GM19239 (cell line): Measurements from ENCODE around the gene SBNO2.

ENCODE experiments used
- DNase-seq: peaks from one replicate; pipeline ENCODE4 v3.0.0; 2011; ENCODE audit warnings: low spot score; ENCODE audit not compliant: insufficient read length
- FAIRE-seq: peaks from 2 replicates; lab custom pipeline; 2011; peaks lifted over from hg19 to GRCh38; lab: Jason Lieb, UNC

Gene SBNO2

GRCh38 chr19:1097810-1098176, 76.3 kb downstream of the SBNO2 start:
- DNase-seq (no peak), FAIRE-seq (no peak)

- FAIRE-seq (peak; percentile 99), DNase-seq (peak; percentile 98)
Measured at GRCh38 chr19:1094978-1095701, 78.9 kb downstream of the SBNO2 start, which contains the start of gene POLR2E. Gene POLR2E (minus strand): TSS chr19:1095375. CDS start chr19:1095315, 60 bp downstream.

GRCh38 chr19:1094655-1094977, 79.5 kb downstream of the SBNO2 start:
- no peak for FAIRE-seq

GRCh38 chr19:1093811-1094553, 80.1 kb downstream of the SBNO2 start:
- FAIRE-seq (no peak), DNase-seq (no peak)

More at GRCh38 chr19:1094655-1094977, 79.5 kb downstream of the SBNO2 start:
- DNase-seq, result no peak

- FAIRE-seq (no peak), DNase-seq (no peak)
Measured at GRCh38 chr19:1093330-1093729, 80.7 kb downstream of the SBNO2 start.

- FAIRE-seq (no peak), DNase-seq (no peak)
Measured at GRCh38 chr19:1091544-1092175, 82.4 kb downstream of the SBNO2 start.

- DNase-seq (no peak), FAIRE-seq (no peak)
Measured at GRCh38 chr19:1090731-1091543, 83.1 kb downstream of the SBNO2 start.

GRCh38 chr19:1089891-1090290, 84.2 kb downstream of the SBNO2 start:
- DNase-seq (no peak), FAIRE-seq (no peak)

DNA sequence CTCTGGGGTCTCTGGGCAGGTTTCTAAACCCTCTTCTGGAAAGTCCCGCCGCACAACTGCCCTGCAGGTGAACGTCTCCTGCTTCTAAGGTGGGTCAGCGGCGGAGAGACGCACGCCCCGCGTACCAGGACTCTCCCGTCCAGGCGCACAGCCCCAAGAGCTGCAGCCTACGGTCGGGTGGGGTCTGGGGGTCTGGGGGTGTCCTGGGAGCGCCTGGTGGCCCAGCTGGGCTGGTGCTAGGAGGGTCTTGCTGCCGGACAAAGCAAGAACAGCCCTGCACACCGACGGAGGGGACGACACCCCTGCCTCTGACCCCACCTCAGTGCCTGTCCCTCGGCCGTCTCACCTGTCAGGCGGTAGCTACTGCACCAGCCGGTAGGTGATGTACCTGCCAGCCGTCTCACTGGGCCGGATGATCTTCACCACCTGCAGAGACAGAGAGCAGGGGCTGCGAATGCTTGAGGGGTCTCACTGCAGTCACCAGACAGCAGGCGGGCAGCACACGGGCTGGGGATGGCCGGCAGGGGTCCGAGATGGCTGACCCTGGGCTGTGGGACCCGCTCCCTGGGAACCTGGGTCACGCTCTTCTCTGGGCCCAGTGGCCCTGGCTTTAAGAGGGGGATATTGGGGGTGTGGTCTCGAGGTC, 84.8 kb downstream of the SBNO2 start:
- no peak for FAIRE-seq
- DNase-seq, result no peak

DNA sequence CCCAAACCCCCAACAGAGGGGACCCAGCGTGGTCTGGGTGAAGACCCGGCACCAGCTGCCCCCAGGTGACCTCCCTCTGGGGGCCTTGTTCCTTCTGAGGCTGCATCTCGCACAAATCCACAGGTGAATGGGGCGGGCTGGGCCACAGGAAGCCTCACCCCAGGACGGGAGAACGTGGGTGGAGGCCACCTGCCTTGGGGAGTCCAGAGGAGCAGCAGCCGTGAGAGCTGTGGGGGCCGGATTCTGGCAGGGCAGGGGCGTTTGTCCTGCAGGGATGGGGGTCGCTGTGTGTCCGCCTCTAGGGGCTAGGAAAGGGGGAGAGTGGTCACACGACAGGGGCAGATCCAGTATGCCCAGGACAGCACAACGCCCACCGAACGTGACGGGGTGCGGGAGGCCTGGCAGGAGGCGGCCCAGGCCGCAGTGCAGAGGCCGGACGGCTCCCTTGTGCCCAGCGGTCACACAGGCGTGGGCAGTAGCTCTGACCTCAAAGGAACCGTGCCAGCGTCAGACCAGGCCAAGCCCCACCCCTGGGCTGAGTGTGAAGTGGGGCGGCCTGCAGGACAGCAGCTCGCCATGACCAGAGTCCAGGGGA, 85.6 kb downstream of the SBNO2 start:
- DNase-seq (no peak), FAIRE-seq (no peak)

- DNase-seq (no peak), FAIRE-seq (peak; percentile 90)
Measured at GRCh38 chr19:1087813-1088415, 86.2 kb downstream of the SBNO2 start.

- FAIRE-seq, result no peak
- DNase-seq, result no peak
Measured at GRCh38 chr19:1086613-1087012, 87.5 kb downstream of the SBNO2 start.

DNA sequence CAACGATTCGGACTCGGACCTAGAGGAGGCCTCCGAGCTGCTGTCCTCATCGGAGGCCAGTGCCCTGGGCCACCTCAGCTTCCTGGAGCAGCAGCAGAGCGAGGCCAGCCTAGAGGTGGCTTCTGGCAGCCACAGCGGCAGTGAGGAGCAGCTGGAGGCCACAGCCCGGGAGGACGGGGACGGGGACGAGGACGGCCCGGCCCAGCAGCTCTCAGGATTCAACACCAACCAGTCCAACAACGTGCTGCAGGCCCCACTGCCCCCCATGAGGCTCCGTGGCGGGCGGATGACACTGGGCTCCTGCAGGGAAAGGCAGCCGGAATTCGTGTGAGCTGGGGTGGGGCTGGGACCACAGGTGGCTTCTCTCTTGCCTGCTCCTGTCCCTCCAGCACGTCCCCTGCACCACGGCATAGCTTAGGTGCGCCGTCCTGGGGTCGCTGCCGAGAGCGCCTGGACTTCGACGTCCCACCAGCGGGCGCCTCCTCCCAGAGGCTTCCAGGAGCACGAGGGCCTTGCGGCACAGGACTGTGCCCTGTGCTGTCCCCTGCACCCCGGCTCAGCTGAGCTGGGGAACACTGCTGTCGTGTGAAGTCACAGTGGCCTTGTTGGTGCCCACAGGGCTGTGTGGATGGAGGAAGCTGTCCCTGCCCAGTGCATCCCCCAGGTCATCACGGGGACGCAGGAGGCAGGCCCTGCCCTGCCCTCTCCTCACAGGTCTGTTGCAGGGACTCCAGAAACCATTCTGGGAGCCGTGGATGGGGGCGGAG, 88.2 kb downstream of the SBNO2 start:
- FAIRE-seq, result no peak
- DNase-seq, result no peak

GRCh38 chr19:1085053-1085658, 88.9 kb downstream of the SBNO2 start:
- FAIRE-seq, result no peak

GRCh38 chr19:1084024-1084868, 89.8 kb downstream of the SBNO2 start:
- no peak for DNase-seq
- peak; percentile 81 for FAIRE-seq

More at GRCh38 chr19:1085053-1085658, 88.9 kb downstream of the SBNO2 start:
- DNase-seq, result no peak

DNA sequence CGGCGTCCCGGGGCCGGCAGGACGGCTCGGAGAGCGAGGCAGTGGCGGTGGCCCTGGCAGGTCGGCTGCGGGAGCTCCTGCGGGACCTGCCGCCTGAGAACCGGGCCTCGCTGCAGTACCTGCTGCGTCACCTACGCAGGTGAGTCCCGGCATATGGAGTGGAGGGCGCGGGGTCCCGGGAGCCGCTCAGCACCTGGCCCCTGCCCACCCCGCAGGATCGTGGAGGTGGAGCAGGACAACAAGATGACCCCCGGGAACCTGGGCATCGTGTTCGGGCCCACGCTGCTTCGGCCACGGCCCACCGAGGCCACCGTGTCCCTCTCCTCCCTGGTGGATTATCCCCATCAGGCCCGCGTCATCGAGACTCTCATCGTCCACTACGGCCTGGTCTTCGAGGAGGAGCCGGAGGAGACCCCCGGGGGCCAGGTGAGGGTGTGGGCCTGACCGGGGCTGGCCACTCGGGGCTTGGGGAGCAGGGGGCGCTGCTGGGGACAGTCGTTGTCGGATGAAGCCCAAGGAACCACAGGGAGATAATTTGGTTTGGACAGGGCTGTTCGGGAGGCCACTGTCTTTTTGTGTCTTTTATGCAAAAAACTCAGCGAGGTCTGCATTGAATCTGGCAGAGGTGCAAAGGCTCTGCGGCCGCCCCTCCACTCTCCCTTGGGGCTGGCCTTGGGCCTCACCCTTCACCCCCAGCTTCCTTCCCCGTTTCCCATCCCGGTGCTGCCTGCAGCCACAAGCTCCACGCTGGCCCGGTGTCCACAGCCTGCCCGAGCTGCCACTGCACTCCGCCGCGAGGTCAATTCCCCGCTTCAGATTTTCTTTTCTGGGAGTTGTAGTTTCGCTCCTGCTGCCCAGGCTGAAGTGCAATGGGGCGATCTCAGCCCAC, 90.9 kb downstream of the SBNO2 start:
- DNase-seq (no peak), FAIRE-seq (no peak)
